ENCODE results near the gene MEAK7. TPM values are rescaled to one million over a fixed set of nuclear protein-coding genes. Genes with fewer than 3 reads are reported as not detected.

The MEAK7 gene
- total and polyA plus RNA-seq, 2 of the 8 experiments (the other 6 are each of a cell fraction or from before 2014, with no cell fraction given), result 9.6 to 19.6 TPM

GRCh38 chr16:84547546-84548061, 43.1 kb upstream of the MEAK7 start (continued):
- TF ChIP-seq CHD7 (IDR thresholded peaks at IDR 0.05; ENCODE audit: insufficient replicate concordance, low read length) (no peak), SP1 (IDR thresholded peaks at IDR 0.05; ENCODE audit: low read depth, low read length) (0 out of 2 replicates have a peak, but pooled peaks have one; percentile 13), BCL11A (IDR thresholded peaks at IDR 0.05; ENCODE audit: low read depth in 2 of 2, low read length in 2 of 2) (no peak), RBBP5 (IDR thresholded peaks at IDR 0.05; ENCODE audit: borderline replicate concordance, low read depth, low read length) (0 out of 2 replicates have a peak, but pooled peaks have one; percentile 64), POLR2A (IDR thresholded peaks at IDR 0.05; ENCODE audit: control extremely low read depth in 1 of 2, low read depth in 2 of 2, low read length in 2 of 2) (0 out of 3 replicates have a peak, but pooled peaks of 1 of the 2 experiments have one; percentile 27), KDM1A (IDR thresholded peaks at IDR 0.05; ENCODE audit: borderline replicate concordance, low read length) (0 out of 2 replicates have a peak, but pooled peaks have one; percentile 2), TAF1 (IDR thresholded peaks at IDR 0.05; ENCODE audit: low read depth, low read length) (0 out of 2 replicates have a peak, but pooled peaks have one; percentile 30), YY1 (IDR thresholded peaks at IDR 0.05; ENCODE audit: low read depth, low read length) (peak; percentile 56; the same call in 1 of the 2 replicates), GTF2F1 (IDR thresholded peaks at IDR 0.05; ENCODE audit: borderline replicate concordance, low read depth, low read length) (no peak)
- TF ChIP-seq, protein P1, sequence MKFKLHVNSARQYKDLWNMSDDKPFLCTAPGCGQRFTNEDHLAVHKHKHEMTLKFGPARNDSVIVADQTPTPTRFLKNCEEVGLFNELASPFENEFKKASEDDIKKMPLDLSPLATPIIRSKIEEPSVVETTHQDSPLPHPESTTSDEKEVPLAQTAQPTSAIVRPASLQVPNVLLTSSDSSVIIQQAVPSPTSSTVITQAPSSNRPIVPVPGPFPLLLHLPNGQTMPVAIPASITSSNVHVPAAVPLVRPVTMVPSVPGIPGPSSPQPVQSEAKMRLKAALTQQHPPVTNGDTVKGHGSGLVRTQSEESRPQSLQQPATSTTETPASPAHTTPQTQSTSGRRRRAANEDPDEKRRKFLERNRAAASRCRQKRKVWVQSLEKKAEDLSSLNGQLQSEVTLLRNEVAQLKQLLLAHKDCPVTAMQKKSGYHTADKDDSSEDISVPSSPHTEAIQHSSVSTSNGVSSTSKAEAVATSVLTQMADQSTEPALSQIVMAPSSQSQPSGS (IDR thresholded peaks at IDR 0.05; ENCODE audit: low read length), result no peak
